ENCODE data around the gene DGKQ. TPM values are rescaled to one million over a fixed set of nuclear protein-coding genes. Genes with fewer than 3 reads are reported as not detected.
"Not testable (repeated sequence)": the region's sequence is repeated elsewhere in the genome, so short reads cannot be mapped to it uniquely, and the experiment has no call there.

Gene DGKQ
- total RNA-seq, 6 experiments from 2014 or later: 4.6 to 10.5 (median 5.7) TPM

- DNase-seq (peak in 1 of 3 donors; percentile 32), ATAC-seq (no peak)
- Histone ChIP-seq H3K4me1 (peaks cover 0 to 28% (median 9%) of the 10 kb centered on the region in 4 donors), H3K27ac (no peak overlapping the region), H3K36me3 (no peaks in the 10 kb centered on the region), H3K4me3 (no peak overlapping the region), H3K9me3 (no peaks in the 10 kb centered on the region), H3K27me3 (no peaks in the 10 kb centered on the region)
- intact Hi-C loops (cut with DNase I): no loop called here
- TF ChIP-seq POLR2A (IDR thresholded peaks at IDR 0.05): no peak
- TF ChIP-seq CTCF (IDR thresholded peaks at IDR 0.05): no peak
- 95% methylated on average over 13 of the region's 17 CpGs for WGBS (ENCODE audit: insufficient coverage, low coverage, low lambda C conversion rate, missing lambda C conversion rate)
Measured at GRCh38 chr4:929096-929765, 44.1 kb downstream of the DGKQ start.

- H3K36me3 ChIP-seq; H3K27me3 ChIP-seq; H3K9me3 ChIP-seq; DNase-seq; H3K4me3 ChIP-seq; intact Hi-C loops (cut with DNase I); H3K27ac ChIP-seq; ATAC-seq: not testable (repeated sequence)
- peaks cover 0 to 19% (median 6%) of the 10 kb centered on the region in 4 donors for H3K4me1 ChIP-seq
- 94% methylated on average over 11 of the region's 21 CpGs for WGBS (ENCODE audit: insufficient coverage, low coverage, low lambda C conversion rate, missing lambda C conversion rate)
Measured at GRCh38 chr4:927566-927965, 45.8 kb downstream of the DGKQ start.

GRCh38 chr4:926538-926937 lies 46.8 kb downstream of the DGKQ start:
- WGBS (ENCODE audit: insufficient coverage, low coverage, low lambda C conversion rate, missing lambda C conversion rate): 83% methylated on average over 8 of the region's 17 CpGs
- no peak for ATAC-seq
- Histone ChIP-seq H3K4me3 (no peak overlapping the region), H3K27ac (no peak overlapping the region), H3K9me3 (no peaks in the 10 kb centered on the region), H3K4me1 (peaks cover 0 to 19% (median 6%) of the 10 kb centered on the region in 4 donors), H3K36me3 (no peaks in the 10 kb centered on the region), H3K27me3 (no peaks in the 10 kb centered on the region)
- TF ChIP-seq POLR2A (IDR thresholded peaks at IDR 0.05): no peak
- TF ChIP-seq CTCF (IDR thresholded peaks at IDR 0.05): no peak
- intact Hi-C loops (cut with DNase I): no loop called here
- no peak for DNase-seq

GRCh38 chr4:925771-926500 lies 47.4 kb downstream of the DGKQ start:
- TF ChIP-seq POLR2A (IDR thresholded peaks at IDR 0.05): no peak
- no peak for TF ChIP-seq CTCF (IDR thresholded peaks at IDR 0.05)
- WGBS (ENCODE audit: insufficient coverage, low coverage, low lambda C conversion rate, missing lambda C conversion rate): 75% methylated on average over 20 of the region's 26 CpGs
- no peaks in the 10 kb centered on the region for H3K27me3 ChIP-seq
- intact Hi-C loops (cut with DNase I): no loop called here
- H3K4me3 ChIP-seq: no peak overlapping the region
- no peaks in the 10 kb centered on the region for H3K9me3 ChIP-seq
- no peaks in the 10 kb centered on the region for H3K36me3 ChIP-seq
- peaks cover 0 to 17% (median 4%) of the 10 kb centered on the region in 4 donors for H3K4me1 ChIP-seq
- DNase-seq (no peak), ATAC-seq (peak in 1 of 4 donors; percentile 19)
- no peak overlapping the region for H3K27ac ChIP-seq

- Histone ChIP-seq H3K27ac (no peak overlapping the region), H3K27me3 (no peaks in the 10 kb centered on the region), H3K36me3 (no peaks in the 10 kb centered on the region), H3K9me3 (no peaks in the 10 kb centered on the region), H3K4me3 (no peak overlapping the region), H3K4me1 (peaks cover 0 to 10% (median under 1%) of the 10 kb centered on the region in 4 donors)
- no peak for ATAC-seq
- 91% methylated on average over 6 of the region's 9 CpGs for WGBS (ENCODE audit: insufficient coverage, low coverage, low lambda C conversion rate, missing lambda C conversion rate)
- no peak for DNase-seq
- intact Hi-C loops (cut with DNase I): no loop called here
- TF ChIP-seq CTCF (IDR thresholded peaks at IDR 0.05) (no peak), POLR2A (IDR thresholded peaks at IDR 0.05) (no peak)
Measured at GRCh38 chr4:925171-925570, 48.2 kb downstream of the DGKQ start.
